PC-3 (cell line): ENCODE results near the gene GARIN3.
A peak's percentile ranks its signal among the peaks of the same experiment; 100 is the strongest.

Experiments used
- EZH2phosphoT487 ChIP-seq: fragments of 300-600 bp; sonication (generic); IDR thresholded peaks from 2 replicates; pipeline ENCODE4 v1.6.1; 2018; ENCODE audit warnings: mild to moderate bottlenecking, antibody characterized with exemption, low read length, borderline replicate concordance
- TF ChIP-seq, protein P1 (sequence below): fragments of 300-600 bp; sonication (generic); conservative IDR thresholded peaks from 2 replicates; pipeline ENCODE4 v1.5.1; 2017; ENCODE audit warnings: antibody characterized with exemption, low read depth, mild to moderate bottlenecking, low read length

DNA sequence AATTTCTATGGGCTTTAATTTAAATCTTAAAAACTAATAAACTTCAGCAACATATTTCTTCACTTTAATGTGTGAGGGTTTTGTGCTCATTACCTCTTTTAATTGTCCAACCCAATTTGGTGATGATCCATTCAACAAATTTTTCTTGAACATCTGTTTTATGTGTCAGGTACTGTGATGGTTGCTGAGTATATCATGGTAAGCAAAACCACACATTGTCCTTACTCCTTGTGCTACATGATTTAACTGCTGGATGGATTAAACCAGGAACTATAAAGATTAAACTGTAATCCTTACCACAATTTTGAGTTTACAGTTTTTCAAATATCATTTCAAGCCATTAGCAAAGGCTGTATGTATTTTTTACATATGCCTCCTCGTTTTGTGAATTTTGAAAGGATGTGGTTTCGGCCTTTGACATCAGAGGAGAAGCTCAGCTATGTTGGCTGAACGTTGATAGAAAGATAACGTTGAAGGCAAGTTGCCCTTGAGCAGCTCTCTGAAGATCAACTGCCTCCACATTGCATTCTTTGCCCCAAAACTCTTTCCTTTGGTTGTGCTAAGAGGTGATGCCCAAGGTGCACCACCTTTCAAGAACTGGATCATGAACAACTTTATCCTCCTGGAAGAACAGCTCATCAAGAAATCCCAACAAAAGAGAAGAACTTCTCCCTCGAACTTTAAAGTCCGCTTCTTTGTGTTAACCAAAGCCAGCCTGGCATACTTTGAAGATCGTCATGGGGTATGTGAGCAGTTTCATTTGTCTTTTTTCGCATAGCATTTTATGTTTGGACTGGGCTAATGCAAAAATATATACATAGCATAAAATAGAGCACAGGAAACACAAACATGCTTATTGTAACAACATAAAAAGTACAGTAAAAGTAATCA lies 14.6 kb upstream of the GARIN3 start, which contains the start of gene ITK:
- 0 out of 2 replicates have a peak, but pooled peaks have one; percentile 16 for TF ChIP-seq EZH2phosphoT487
- TF ChIP-seq, protein P1, sequence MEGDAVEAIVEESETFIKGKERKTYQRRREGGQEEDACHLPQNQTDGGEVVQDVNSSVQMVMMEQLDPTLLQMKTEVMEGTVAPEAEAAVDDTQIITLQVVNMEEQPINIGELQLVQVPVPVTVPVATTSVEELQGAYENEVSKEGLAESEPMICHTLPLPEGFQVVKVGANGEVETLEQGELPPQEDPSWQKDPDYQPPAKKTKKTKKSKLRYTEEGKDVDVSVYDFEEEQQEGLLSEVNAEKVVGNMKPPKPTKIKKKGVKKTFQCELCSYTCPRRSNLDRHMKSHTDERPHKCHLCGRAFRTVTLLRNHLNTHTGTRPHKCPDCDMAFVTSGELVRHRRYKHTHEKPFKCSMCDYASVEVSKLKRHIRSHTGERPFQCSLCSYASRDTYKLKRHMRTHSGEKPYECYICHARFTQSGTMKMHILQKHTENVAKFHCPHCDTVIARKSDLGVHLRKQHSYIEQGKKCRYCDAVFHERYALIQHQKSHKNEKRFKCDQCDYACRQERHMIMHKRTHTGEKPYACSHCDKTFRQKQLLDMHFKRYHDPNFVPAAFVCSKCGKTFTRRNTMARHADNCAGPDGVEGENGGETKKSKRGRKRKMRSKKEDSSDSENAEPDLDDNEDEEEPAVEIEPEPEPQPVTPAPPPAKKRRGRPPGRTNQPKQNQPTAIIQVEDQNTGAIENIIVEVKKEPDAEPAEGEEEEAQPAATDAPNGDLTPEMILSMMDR, result no peak
